CD14-positive monocyte (primary cell): ENCODE data around the gene PAX6. TPM values are rescaled to one million over a fixed set of nuclear protein-coding genes. Genes with fewer than 3 reads are reported as not detected.

ENCODE experiments used
- DNase-seq, 3 donors: peaks; one replicate each; pipeline ENCODE4 v3.0.0-alpha.2; 2011 to 2022
- H2AFZ ChIP-seq: 2 replicates; pipeline ENCODE4 v1.6.0; 2012; ENCODE audit warnings: mild to moderate bottlenecking, low read depth, low read length, inconsistent platforms; ENCODE audit not compliant: insufficient read depth, poor library complexity, severe bottlenecking
- H3K27ac ChIP-seq, 2 donors: 1 replicate in 1 of 2; 2 replicates in 1 of 2; pipeline ENCODE4 v1.5.1; 2012 to 2013; ENCODE audit warnings: low read length in 2 of 2, control low read depth in 1 of 2, inconsistent platforms in 1 of 2, low read depth in 1 of 2, mild to moderate bottlenecking in 1 of 2
- H3K27me3 ChIP-seq, 2 donors: one replicate each; pipeline versions ENCODE4 v1.6.0 to v1.6.1; 2011 to 2013; ENCODE audit warnings: low read length in 2 of 2; ENCODE audit not compliant: control insufficient read depth in 2 of 2, insufficient read depth in 2 of 2
- H3K36me3 ChIP-seq, 2 donors: replicated peaks in 1 of 2; 1 replicate in 1 of 2; 2 replicates in 1 of 2; pipeline versions ENCODE4 v1.5.1 to v1.6.1; 2012 to 2013; ENCODE audit warnings: low read length in 2 of 2, control low read depth in 1 of 2, inconsistent platforms in 1 of 2, mild to moderate bottlenecking in 1 of 2; ENCODE audit not compliant: insufficient read depth in 2 of 2, control insufficient read depth in 1 of 2
- H3K4me1 ChIP-seq, 2 donors: 1 replicate in 1 of 2; 2 replicates in 1 of 2; pipeline versions ENCODE4 v1.5.1 to v1.6.1; 2012 to 2013; ENCODE audit warnings: low read length in 2 of 2, control low read depth in 1 of 2, inconsistent platforms in 1 of 2, mild to moderate bottlenecking in 1 of 2, moderate library complexity in 1 of 2; ENCODE audit not compliant: insufficient read depth in 2 of 2, control insufficient read depth in 1 of 2
- H3K4me2 ChIP-seq: replicated peaks from 2 replicates; pipeline ENCODE3; 2012; ENCODE audit warnings: low read length, moderate library complexity, mild to moderate bottlenecking; ENCODE audit not compliant: poor library complexity, severe bottlenecking; ENCODE audit errors: extremely low read depth
- H3K4me3 ChIP-seq, 3 experiments: fragments of 200-600 bp in 1 of 3; sonication (generic) in 1 of 3; replicated peaks in 1 of 3; 1 replicate in 2 of 3; 2 replicates in 1 of 3; pipeline ENCODE4 v1.5.1; 2011 to 2013; ENCODE audit warnings: low read length in 3 of 3, mild to moderate bottlenecking in 3 of 3, control low read depth in 2 of 3, low read depth in 2 of 3, inconsistent platforms in 1 of 3, moderate library complexity in 1 of 3
- H3K79me2 ChIP-seq: 2 replicates; pipeline ENCODE4 v1.6.0; 2012; ENCODE audit warnings: mild to moderate bottlenecking, control low read depth, inconsistent platforms, low read length, moderate library complexity; ENCODE audit not compliant: insufficient read depth
- H3K9ac ChIP-seq: 2 replicates; pipeline ENCODE4 v1.6.0; 2017; ENCODE audit warnings: low read length, mild to moderate bottlenecking; ENCODE audit not compliant: insufficient read depth, poor library complexity, severe bottlenecking
- H3K9me3 ChIP-seq, 2 donors: replicated peaks in 1 of 2; 1 replicate in 1 of 2; 2 replicates in 1 of 2; pipeline versions ENCODE4 v1.5.1 to v1.6.1; 2012 to 2013; ENCODE audit warnings: low read length in 2 of 2, control low read depth in 1 of 2; ENCODE audit not compliant: control insufficient read depth in 1 of 2, insufficient read depth in 1 of 2
- H4K20me1 ChIP-seq: 2 replicates; pipeline ENCODE4 v1.6.0; 2012; ENCODE audit warnings: mild to moderate bottlenecking, low read length, control low read depth, moderate library complexity; ENCODE audit not compliant: insufficient read depth
- H3K27ac Mint-ChIP-seq, 7 donors: one replicate each; pipeline ENCODE4 v1.8.0; 2020; ENCODE audit warnings: mild to moderate bottlenecking in 7 of 7, mixed read lengths in 7 of 7, moderate library complexity in 6 of 7, inconsistent platforms in 2 of 7
- H3K27me3 Mint-ChIP-seq, 3 donors: one replicate each; pipeline ENCODE4 v1.8.0; 2021 to 2022; ENCODE audit warnings: low read depth in 3 of 3, mild to moderate bottlenecking in 3 of 3, mixed read lengths in 3 of 3, moderate library complexity in 3 of 3, inconsistent platforms in 1 of 3
- H3K36me3 Mint-ChIP-seq, 2 donors: one replicate each; pipeline ENCODE4 v1.8.0; 2020; ENCODE audit warnings: mixed read lengths in 2 of 2, inconsistent platforms in 1 of 2, mild to moderate bottlenecking in 1 of 2
- H3K4me1 Mint-ChIP-seq: one replicate; pipeline ENCODE4 v1.8.0; 2020; ENCODE audit warnings: mild to moderate bottlenecking, mixed read lengths
- H3K4me3 Mint-ChIP-seq, 2 donors: one replicate each; pipeline ENCODE4 v1.8.0; 2020; ENCODE audit warnings: mild to moderate bottlenecking in 2 of 2, mixed read lengths in 2 of 2, moderate library complexity in 1 of 2
- H3K9me3 Mint-ChIP-seq, 7 donors: one replicate each; pipeline ENCODE4 v1.8.0; 2020 to 2022; ENCODE audit warnings: mixed read lengths in 7 of 7, mild to moderate bottlenecking in 6 of 7, moderate library complexity in 6 of 7, inconsistent platforms in 2 of 7
- WGBS: methylation state at CpG from one replicate; pipeline ENCODE4 v1.1.5; 2013; ENCODE audit warnings: missing lambda C conversion rate; ENCODE audit not compliant: insufficient coverage; 5-methylcytosine and 5-hydroxymethylcytosine counted together
- intact Hi-C, 2 donors: fragments of 100-400 bp; cut with micrococcal nuclease; formaldehyde crosslinking; loops; one replicate each; pipeline versions ENCODE4 v1.15.0 to v1.15.1; 2023
- polyA minus RNA-seq: library from RNA; depleted of rRNA, polyadenylated mRNA; stranded (reverse); fragments of >200 nt; gene quantifications from 2 replicates; pipeline ENCODE4 v1.2.3, GENCODE V29; 2012
- polyA plus RNA-seq, 3 donors: library from polyadenylated mRNA; depleted of rRNA in 1 of 3; unstranded in 2 of 3; stranded (reverse) in 1 of 3; fragments of 300-500 nt in 2 of 3; fragments of >200 nt in 1 of 3; fragmentation: Illumina TruSeq in 2 of 3; gene quantifications; 1 replicate in 2 of 3; 2 replicates in 1 of 3; pipeline ENCODE4 v1.2.3, GENCODE V29; 2012 to 2021
- total RNA-seq, 12 experiments: library from RNA in 1 of 12; stranded (reverse) in 1 of 12; fragments of 120-200 nt in 1 of 12; gene quantifications; one replicate each; pipeline ENCODE4 v1.2.4 and lab custom pipeline; 2013 to 2026; ENCODE audit warnings: mixed read lengths in 6 of 12, inconsistent platforms in 1 of 12
- TF ChIP-seq, protein P1 (sequence below): fragments of 200-600 bp; IDR thresholded peaks from one replicate; pipeline ENCODE4 v1.8.0; 2022; ENCODE audit warnings: antibody characterized with exemption, mild to moderate bottlenecking

Gene PAX6
- not detected for total RNA-seq (2013)
- not detected for polyA plus RNA-seq
- polyA minus RNA-seq = not detected in 2 replicates
- 0 to 6.2 (median 0.36) reads per million in 11 experiments for total RNA-seq (lab: John Stamatoyannopoulos, UW)

DNA sequence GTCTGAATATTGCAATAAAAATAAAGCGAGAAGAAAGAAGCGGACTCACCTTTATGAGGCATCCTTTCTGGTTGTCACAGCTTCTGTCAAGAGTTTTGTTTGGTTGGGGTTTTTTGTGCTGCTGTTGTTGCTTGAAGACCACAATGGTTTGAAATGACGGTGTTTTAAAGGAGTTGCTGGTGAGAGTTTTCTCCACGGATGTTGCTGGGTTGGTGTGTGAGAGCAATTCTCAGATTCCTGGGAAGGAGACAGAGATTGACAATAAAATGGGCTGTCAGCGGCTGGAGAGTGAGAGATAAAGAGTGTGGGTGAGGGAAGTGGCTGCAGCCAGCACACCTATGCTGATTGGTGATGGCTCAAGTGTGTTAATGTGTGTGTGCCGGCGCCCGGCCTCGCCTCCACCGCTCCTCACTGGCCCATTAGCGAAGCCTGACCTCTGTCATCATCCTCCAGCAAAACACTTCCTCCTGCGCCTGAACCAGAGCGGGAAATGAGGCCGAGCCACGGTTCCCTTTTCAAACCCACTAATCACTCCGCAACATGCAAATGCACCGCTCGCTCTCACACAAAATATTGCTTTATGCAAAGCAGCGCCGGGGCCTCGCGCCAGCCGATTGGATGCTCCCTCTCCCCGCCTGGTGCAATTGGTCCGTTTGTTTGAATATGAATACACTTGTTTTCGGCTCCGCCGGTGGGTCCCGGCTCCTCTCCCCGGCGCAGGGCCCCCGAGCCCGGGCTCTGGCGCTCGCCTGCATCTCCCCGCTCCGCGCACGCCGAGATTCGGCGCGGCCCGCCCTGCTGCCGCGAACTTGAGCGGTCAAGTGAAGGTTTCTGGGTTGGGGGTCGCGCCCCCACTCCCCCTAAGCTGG is at the start of gene PAX6:
TSS of gene PAX6 (minus strand) at position 544 of the 869 bp plus-strand sequence. CDS start 4,911 bp downstream, outside the sequence.
- Mint-ChIP-seq H3K27me3 (peaks cover 91 to 100% (median 97%) of the 10 kb centered on the region in 3 donors), H3K36me3 (peaks cover 14 to 34% of the 10 kb centered on the region in 2 donors), H3K4me3 (peak within 1 kb of the TSS; percentile 74 to 93), H3K4me1 (peaks cover 46% of the 10 kb centered on the region), H3K27ac (peak within 1 kb of the TSS in 4 of 7 donors; percentile 11 to 87 (median 54)), H3K9me3 (peaks cover 14 to 67% (median 52%) of the 10 kb centered on the region in 7 donors)
- peak within 1 kb of the TSS; percentile 81 for H3K4me2 ChIP-seq
- peaks cover 15 to 82% of the 10 kb centered on the region in 2 donors for H3K9me3 ChIP-seq
- peaks cover 82 to 100% of the 10 kb centered on the region in 2 donors for H3K27me3 ChIP-seq
- peak within 1 kb of the TSS in 1 of 3 experiments; percentile 72 for H3K4me3 ChIP-seq
- peak; percentile 81 to 90 (median 85) for DNase-seq
- H3K27ac ChIP-seq = no peak within 1 kb of the TSS
- no peaks in the 10 kb centered on the region for H4K20me1 ChIP-seq
- H2AFZ ChIP-seq = peak within 1 kb of the TSS; percentile 68
- TF ChIP-seq, protein P1, sequence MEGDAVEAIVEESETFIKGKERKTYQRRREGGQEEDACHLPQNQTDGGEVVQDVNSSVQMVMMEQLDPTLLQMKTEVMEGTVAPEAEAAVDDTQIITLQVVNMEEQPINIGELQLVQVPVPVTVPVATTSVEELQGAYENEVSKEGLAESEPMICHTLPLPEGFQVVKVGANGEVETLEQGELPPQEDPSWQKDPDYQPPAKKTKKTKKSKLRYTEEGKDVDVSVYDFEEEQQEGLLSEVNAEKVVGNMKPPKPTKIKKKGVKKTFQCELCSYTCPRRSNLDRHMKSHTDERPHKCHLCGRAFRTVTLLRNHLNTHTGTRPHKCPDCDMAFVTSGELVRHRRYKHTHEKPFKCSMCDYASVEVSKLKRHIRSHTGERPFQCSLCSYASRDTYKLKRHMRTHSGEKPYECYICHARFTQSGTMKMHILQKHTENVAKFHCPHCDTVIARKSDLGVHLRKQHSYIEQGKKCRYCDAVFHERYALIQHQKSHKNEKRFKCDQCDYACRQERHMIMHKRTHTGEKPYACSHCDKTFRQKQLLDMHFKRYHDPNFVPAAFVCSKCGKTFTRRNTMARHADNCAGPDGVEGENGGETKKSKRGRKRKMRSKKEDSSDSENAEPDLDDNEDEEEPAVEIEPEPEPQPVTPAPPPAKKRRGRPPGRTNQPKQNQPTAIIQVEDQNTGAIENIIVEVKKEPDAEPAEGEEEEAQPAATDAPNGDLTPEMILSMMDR = no peak
- intact Hi-C loops = no loop called here
- H3K36me3 ChIP-seq = no peaks in the 10 kb centered on the region
- WGBS = under 1% methylated on average over 39 of the region's 49 CpGs
- H3K79me2 ChIP-seq = no peaks in the 10 kb centered on the region
- H3K4me1 ChIP-seq = peaks cover 41 to 53% of the 10 kb centered on the region in 2 donors
- no peak within 1 kb of the TSS for H3K9ac ChIP-seq

DNA sequence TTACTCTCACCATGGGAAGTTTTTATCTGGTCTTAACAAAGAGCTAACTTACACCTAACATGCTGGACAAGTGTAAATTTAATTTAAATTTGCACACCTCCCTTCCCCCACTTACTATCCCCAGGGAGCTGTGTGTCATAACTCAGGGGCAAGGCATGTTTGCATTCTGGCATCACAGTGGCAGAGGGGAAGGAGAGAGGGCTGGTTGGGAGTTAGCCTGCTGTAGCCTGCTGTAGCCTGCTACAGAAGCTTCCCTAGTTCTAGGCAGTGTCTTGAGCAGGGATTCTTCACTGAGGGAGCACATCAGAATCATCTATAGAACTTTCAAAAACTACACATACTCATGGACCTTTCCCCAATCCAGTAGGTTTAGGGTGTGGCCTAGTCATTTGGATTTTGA is 49.3 kb upstream of the PAX6 start:
- no peak overlapping the region for H3K27ac Mint-ChIP-seq
- Histone ChIP-seq H3K79me2 (no peaks in the 10 kb centered on the region), H3K27me3 (peaks cover 0 to 2% of the 10 kb centered on the region in 2 donors), H3K4me1 (no peaks in the 10 kb centered on the region), H3K27ac (no peak overlapping the region), H3K9ac (no peak overlapping the region), H3K4me3 (no peak overlapping the region), H4K20me1 (no peaks in the 10 kb centered on the region), H3K36me3 (no peaks in the 10 kb centered on the region), H3K4me2 (no peak overlapping the region), H3K9me3 (no peaks in the 10 kb centered on the region), H2AFZ (no peak overlapping the region)
- H3K36me3 Mint-ChIP-seq = no peaks in the 10 kb centered on the region
- no peak overlapping the region for H3K4me3 Mint-ChIP-seq
- intact Hi-C loops = no loop called here
- peaks cover 7 to 9% (median 7%) of the 10 kb centered on the region in 3 donors for H3K27me3 Mint-ChIP-seq
- DNase-seq = no peak
- TF ChIP-seq, protein P1 = no peak
- no peaks in the 10 kb centered on the region for H3K4me1 Mint-ChIP-seq
- peaks cover 0 to 18% (median 6%) of the 10 kb centered on the region in 7 donors for H3K9me3 Mint-ChIP-seq
